ENCODE data around the gene CDR2L.
"Not testable (repeated sequence)": the region's sequence is repeated elsewhere in the genome, so short reads cannot be mapped to it uniquely, and the experiment has no call there.

The CDR2L gene

GRCh38 chr17:75005291-75005690 is 17.9 kb downstream of the CDR2L start:
- no peak for DNase-seq
- in situ Hi-C loops (cut with MboI; ENCODE audit: low pct_unique_long_range_greater_than_20kb, low sequenced_read_pairs) = no loop called here

GRCh38 chr17:75006084-75006483 is 18.7 kb downstream of the CDR2L start:
- in situ Hi-C loops (cut with MboI; ENCODE audit: low pct_unique_long_range_greater_than_20kb, low sequenced_read_pairs); DNase-seq: not testable (repeated sequence)

GRCh38 chr17:75006653-75007052 is 19.2 kb downstream of the CDR2L start:
- peak; percentile 39 for DNase-seq
- in situ Hi-C loops (cut with MboI; ENCODE audit: low pct_unique_long_range_greater_than_20kb, low sequenced_read_pairs) = no loop called here

GRCh38 chr17:75008373-75008772 is 20.9 kb downstream of the CDR2L start:
- in situ Hi-C loops (cut with MboI; ENCODE audit: low pct_unique_long_range_greater_than_20kb, low sequenced_read_pairs) = no loop called here
- DNase-seq = no peak

GRCh38 chr17:75009139-75009724 is 21.8 kb downstream of the CDR2L start:
- no peak for DNase-seq
- in situ Hi-C loops (cut with MboI; ENCODE audit: low pct_unique_long_range_greater_than_20kb, low sequenced_read_pairs) = no loop called here

- DNase-seq = peak; percentile 65
- in situ Hi-C loops (cut with MboI; ENCODE audit: low pct_unique_long_range_greater_than_20kb, low sequenced_read_pairs) = no loop called here
Measured at GRCh38 chr17:75010683-75011400, 23.4 kb downstream of the CDR2L start.

GRCh38 chr17:75011401-75012095 is 24.1 kb downstream of the CDR2L start:
- no peak for DNase-seq
- in situ Hi-C loops (cut with MboI; ENCODE audit: low pct_unique_long_range_greater_than_20kb, low sequenced_read_pairs) = no loop called here

GRCh38 chr17:75012096-75012345 is 24.6 kb downstream of the CDR2L start:
- DNase-seq = no peak
- in situ Hi-C loops (cut with MboI; ENCODE audit: low pct_unique_long_range_greater_than_20kb, low sequenced_read_pairs) = no loop called here

GRCh38 chr17:75012346-75013091 is 25.1 kb downstream of the CDR2L start, which contains the start of gene MRPL58:
MRPL58 (plus strand) TSS chr17:75012670; CDS start chr17:75012687, 17 bp downstream.
- peak; percentile 89 for DNase-seq
- in situ Hi-C loops (cut with MboI; ENCODE audit: low pct_unique_long_range_greater_than_20kb, low sequenced_read_pairs) = no loop called here

GRCh38 chr17:75013092-75013559 is 25.7 kb downstream of the CDR2L start:
- DNase-seq = no peak

GRCh38 chr17:75019146-75019545 is 31.7 kb downstream of the CDR2L start:
- no peak for DNase-seq
- in situ Hi-C loops (cut with MboI; ENCODE audit: low pct_unique_long_range_greater_than_20kb, low sequenced_read_pairs) = no loop called here

More at GRCh38 chr17:75013092-75013559, 25.7 kb downstream of the CDR2L start:
- in situ Hi-C loops (cut with MboI; ENCODE audit: low pct_unique_long_range_greater_than_20kb, low sequenced_read_pairs) = no loop called here

- in situ Hi-C loops (cut with MboI; ENCODE audit: low pct_unique_long_range_greater_than_20kb, low sequenced_read_pairs) = no loop called here
- no peak for DNase-seq
Measured at GRCh38 chr17:75019710-75020109, 32.3 kb downstream of the CDR2L start.

- DNase-seq = no peak
- in situ Hi-C loops (cut with MboI; ENCODE audit: low pct_unique_long_range_greater_than_20kb, low sequenced_read_pairs) = no loop called here
Measured at GRCh38 chr17:75020331-75021110, 33.1 kb downstream of the CDR2L start.

- in situ Hi-C loops (cut with MboI; ENCODE audit: low pct_unique_long_range_greater_than_20kb, low sequenced_read_pairs) = no loop called here
- no peak for DNase-seq
Measured at GRCh38 chr17:75024686-75025397, 37.4 kb downstream of the CDR2L start.

GRCh38 chr17:75025398-75025734 is 37.9 kb downstream of the CDR2L start:
- in situ Hi-C loops (cut with MboI; ENCODE audit: low pct_unique_long_range_greater_than_20kb, low sequenced_read_pairs) = not testable (repeated sequence)

GRCh38 chr17:75026650-75027049 is 39.2 kb downstream of the CDR2L start:
- in situ Hi-C loops (cut with MboI; ENCODE audit: low pct_unique_long_range_greater_than_20kb, low sequenced_read_pairs) = not testable (repeated sequence)
- DNase-seq = peak; percentile 18

More at GRCh38 chr17:75025398-75025734, 37.9 kb downstream of the CDR2L start:
- peak; percentile 94 for DNase-seq

- in situ Hi-C loops (cut with MboI; ENCODE audit: low pct_unique_long_range_greater_than_20kb, low sequenced_read_pairs) = no loop called here
Measured at GRCh38 chr17:75030161-75030560, 42.7 kb downstream of the CDR2L start.

GRCh38 chr17:75031972-75032719 is 44.7 kb downstream of the CDR2L start:
- in situ Hi-C loops (cut with MboI; ENCODE audit: low pct_unique_long_range_greater_than_20kb, low sequenced_read_pairs) = no loop called here
- peak; percentile 58 for DNase-seq

More at GRCh38 chr17:75030161-75030560, 42.7 kb downstream of the CDR2L start:
- peak; percentile 69 for DNase-seq

Data from KBM-7 (cell line).